Measurements from ENCODE around the gene SLC19A1.

GRCh38 chr21:45580181-45580575 lies 37.9 kb upstream of the SLC19A1 start:
- TF ChIP-seq, protein P1, sequence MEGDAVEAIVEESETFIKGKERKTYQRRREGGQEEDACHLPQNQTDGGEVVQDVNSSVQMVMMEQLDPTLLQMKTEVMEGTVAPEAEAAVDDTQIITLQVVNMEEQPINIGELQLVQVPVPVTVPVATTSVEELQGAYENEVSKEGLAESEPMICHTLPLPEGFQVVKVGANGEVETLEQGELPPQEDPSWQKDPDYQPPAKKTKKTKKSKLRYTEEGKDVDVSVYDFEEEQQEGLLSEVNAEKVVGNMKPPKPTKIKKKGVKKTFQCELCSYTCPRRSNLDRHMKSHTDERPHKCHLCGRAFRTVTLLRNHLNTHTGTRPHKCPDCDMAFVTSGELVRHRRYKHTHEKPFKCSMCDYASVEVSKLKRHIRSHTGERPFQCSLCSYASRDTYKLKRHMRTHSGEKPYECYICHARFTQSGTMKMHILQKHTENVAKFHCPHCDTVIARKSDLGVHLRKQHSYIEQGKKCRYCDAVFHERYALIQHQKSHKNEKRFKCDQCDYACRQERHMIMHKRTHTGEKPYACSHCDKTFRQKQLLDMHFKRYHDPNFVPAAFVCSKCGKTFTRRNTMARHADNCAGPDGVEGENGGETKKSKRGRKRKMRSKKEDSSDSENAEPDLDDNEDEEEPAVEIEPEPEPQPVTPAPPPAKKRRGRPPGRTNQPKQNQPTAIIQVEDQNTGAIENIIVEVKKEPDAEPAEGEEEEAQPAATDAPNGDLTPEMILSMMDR (IDR thresholded peaks at IDR 0.05) = no peak
- TF ChIP-seq POLR2A (IDR thresholded peaks at IDR 0.05) = no peak
